Measurements from ENCODE around the gene NKD2.

NKD2 gene

DNA sequence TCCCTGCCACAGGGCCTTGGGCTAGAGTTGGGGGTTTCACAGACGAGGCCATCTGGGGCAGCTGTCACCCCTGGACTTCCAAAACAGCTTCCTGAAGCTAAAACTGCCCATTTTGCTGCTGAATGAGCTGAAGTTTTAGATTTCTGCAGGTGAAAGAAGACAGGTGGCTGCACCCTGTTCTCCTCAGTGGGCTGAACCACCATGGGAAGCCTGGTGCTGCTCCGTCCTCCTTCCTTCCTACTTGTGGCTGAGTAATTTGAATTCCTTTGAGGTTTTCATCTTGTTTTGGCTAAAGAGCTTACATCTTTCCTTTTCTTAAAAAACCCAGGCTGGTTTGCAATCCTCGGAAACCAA lies 5.3 kb downstream of the NKD2 start:
- H3K4me1 ChIP-seq (ENCODE audit: insufficient read depth, low read length, severe bottlenecking) = no peaks in the 10 kb centered on the region
- no peak overlapping the region for H3K4me3 ChIP-seq (ENCODE audit: low read depth, low read length, poor library complexity, severe bottlenecking)
- H3K9ac ChIP-seq (ENCODE audit: low read length) = no peak overlapping the region
- H3K27me3 ChIP-seq (ENCODE audit: insufficient read depth, low read length) = no peaks in the 10 kb centered on the region
- no peak overlapping the region for H3K27ac ChIP-seq (ENCODE audit: low read depth, low read length, poor library complexity, severe bottlenecking)
- H2AFZ ChIP-seq (ENCODE audit: low read length) = no peak overlapping the region
- no peaks in the 10 kb centered on the region for H3K79me2 ChIP-seq (ENCODE audit: insufficient read depth, low read length)
- no peak overlapping the region for H3K4me2 ChIP-seq (ENCODE audit: low read length)
- no peaks in the 10 kb centered on the region for H3K9me2 ChIP-seq (ENCODE audit: low read depth, low read length)
- H3K9me3 ChIP-seq (ENCODE audit: low read length) = no peaks in the 10 kb centered on the region
- H3K36me3 ChIP-seq (ENCODE audit: insufficient read depth, low read length) = no peaks in the 10 kb centered on the region
- no peaks in the 10 kb centered on the region for H4K20me1 ChIP-seq (ENCODE audit: insufficient read depth, low read length)
- TF ChIP-seq, protein P1, sequence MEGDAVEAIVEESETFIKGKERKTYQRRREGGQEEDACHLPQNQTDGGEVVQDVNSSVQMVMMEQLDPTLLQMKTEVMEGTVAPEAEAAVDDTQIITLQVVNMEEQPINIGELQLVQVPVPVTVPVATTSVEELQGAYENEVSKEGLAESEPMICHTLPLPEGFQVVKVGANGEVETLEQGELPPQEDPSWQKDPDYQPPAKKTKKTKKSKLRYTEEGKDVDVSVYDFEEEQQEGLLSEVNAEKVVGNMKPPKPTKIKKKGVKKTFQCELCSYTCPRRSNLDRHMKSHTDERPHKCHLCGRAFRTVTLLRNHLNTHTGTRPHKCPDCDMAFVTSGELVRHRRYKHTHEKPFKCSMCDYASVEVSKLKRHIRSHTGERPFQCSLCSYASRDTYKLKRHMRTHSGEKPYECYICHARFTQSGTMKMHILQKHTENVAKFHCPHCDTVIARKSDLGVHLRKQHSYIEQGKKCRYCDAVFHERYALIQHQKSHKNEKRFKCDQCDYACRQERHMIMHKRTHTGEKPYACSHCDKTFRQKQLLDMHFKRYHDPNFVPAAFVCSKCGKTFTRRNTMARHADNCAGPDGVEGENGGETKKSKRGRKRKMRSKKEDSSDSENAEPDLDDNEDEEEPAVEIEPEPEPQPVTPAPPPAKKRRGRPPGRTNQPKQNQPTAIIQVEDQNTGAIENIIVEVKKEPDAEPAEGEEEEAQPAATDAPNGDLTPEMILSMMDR (IDR thresholded peaks at IDR 0.05; ENCODE audit: low read length) = no peak
- TF ChIP-seq EZH2 (IDR thresholded peaks at IDR 0.05; ENCODE audit: borderline replicate concordance, low read length) = no peak
- H3F3A ChIP-seq (ENCODE audit: insufficient read depth, low read length) = no peaks in the 10 kb centered on the region

DNA sequence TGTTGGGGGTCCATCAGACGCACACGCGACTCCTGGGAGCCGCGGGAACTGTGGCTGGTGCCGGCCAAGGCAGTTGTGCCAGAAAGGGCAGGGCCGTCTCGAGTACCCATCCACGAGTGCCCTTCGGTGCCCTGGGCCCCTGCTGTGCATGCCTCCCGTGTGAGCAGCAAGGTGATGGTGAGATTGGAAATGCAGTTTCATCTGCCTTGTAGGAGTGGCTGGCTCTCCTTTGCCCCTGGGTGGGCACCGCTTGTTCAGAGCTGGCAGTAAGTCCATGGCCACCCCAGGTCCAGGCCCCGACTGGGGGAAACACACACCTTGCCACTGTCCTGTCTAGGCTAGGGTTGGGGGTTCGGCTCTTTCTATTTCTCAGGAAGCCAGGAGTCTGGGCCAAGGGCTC lies 5.7 kb downstream of the NKD2 start:
- Histone ChIP-seq H3K79me2 (ENCODE audit: insufficient read depth, low read length) (no peaks in the 10 kb centered on the region), H3K4me1 (ENCODE audit: insufficient read depth, low read length, severe bottlenecking) (no peaks in the 10 kb centered on the region), H3K9me3 (ENCODE audit: low read length) (no peaks in the 10 kb centered on the region), H3K9ac (ENCODE audit: low read length) (no peak overlapping the region), H3K36me3 (ENCODE audit: insufficient read depth, low read length) (no peaks in the 10 kb centered on the region), H4K20me1 (ENCODE audit: insufficient read depth, low read length) (no peaks in the 10 kb centered on the region), H3K27me3 (ENCODE audit: insufficient read depth, low read length) (no peaks in the 10 kb centered on the region), H3K4me2 (ENCODE audit: low read length) (no peak overlapping the region), H3K4me3 (ENCODE audit: low read depth, low read length, poor library complexity, severe bottlenecking) (no peak overlapping the region), H2AFZ (ENCODE audit: low read length) (no peak overlapping the region), H3K27ac (ENCODE audit: low read depth, low read length, poor library complexity, severe bottlenecking) (no peak overlapping the region), H3F3A (ENCODE audit: insufficient read depth, low read length) (no peaks in the 10 kb centered on the region), H3K9me2 (ENCODE audit: low read depth, low read length) (no peaks in the 10 kb centered on the region)
- TF ChIP-seq, protein P1 (IDR thresholded peaks at IDR 0.05; ENCODE audit: low read length) = no peak
- no peak for TF ChIP-seq EZH2 (IDR thresholded peaks at IDR 0.05; ENCODE audit: borderline replicate concordance, low read length)

DNA sequence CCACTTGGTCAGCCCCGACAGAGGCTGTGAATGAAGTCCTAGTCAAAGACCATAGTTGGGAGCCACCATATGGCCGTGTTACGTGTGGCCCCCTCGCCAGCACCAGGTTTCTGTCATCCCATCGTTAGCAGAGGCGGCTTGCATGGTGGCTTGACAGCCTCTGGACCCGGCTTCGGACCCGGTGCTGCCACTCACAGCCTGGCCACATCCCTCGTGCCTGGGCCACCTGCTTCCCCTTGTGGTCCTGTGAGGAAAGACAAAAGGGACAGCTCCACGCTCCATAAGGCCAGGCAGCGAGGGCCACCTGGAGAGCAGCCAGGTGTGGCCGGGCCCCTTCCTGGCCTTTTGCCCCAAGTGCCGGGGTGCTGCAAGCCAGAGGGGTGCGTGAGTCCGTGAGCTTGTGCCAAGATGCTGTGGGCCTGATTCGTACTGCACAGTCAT lies 6.2 kb downstream of the NKD2 start:
- no peaks in the 10 kb centered on the region for H3K27me3 ChIP-seq (ENCODE audit: insufficient read depth, low read length)
- H3K4me3 ChIP-seq (ENCODE audit: low read depth, low read length, poor library complexity, severe bottlenecking) = no peak overlapping the region
- no peaks in the 10 kb centered on the region for H3K4me1 ChIP-seq (ENCODE audit: insufficient read depth, low read length, severe bottlenecking)
- no peaks in the 10 kb centered on the region for H4K20me1 ChIP-seq (ENCODE audit: insufficient read depth, low read length)
- no peak overlapping the region for H3K27ac ChIP-seq (ENCODE audit: low read depth, low read length, poor library complexity, severe bottlenecking)
- H3K4me2 ChIP-seq (ENCODE audit: low read length) = no peak overlapping the region
- H3K9me2 ChIP-seq (ENCODE audit: low read depth, low read length) = no peaks in the 10 kb centered on the region
- no peaks in the 10 kb centered on the region for H3K79me2 ChIP-seq (ENCODE audit: insufficient read depth, low read length)
- H3F3A ChIP-seq (ENCODE audit: insufficient read depth, low read length) = no peaks in the 10 kb centered on the region
- TF ChIP-seq, protein P1 (IDR thresholded peaks at IDR 0.05; ENCODE audit: low read length) = no peak
- TF ChIP-seq EZH2 (IDR thresholded peaks at IDR 0.05; ENCODE audit: borderline replicate concordance, low read length) = no peak
- no peak overlapping the region for H2AFZ ChIP-seq (ENCODE audit: low read length)
- H3K9ac ChIP-seq (ENCODE audit: low read length) = no peak overlapping the region
- no peaks in the 10 kb centered on the region for H3K36me3 ChIP-seq (ENCODE audit: insufficient read depth, low read length)
- no peaks in the 10 kb centered on the region for H3K9me3 ChIP-seq (ENCODE audit: low read length)

Data from OCI-LY1 (cell line).